ENCODE measurements around the gene PAIP2.
"Not testable (repeated sequence)": the region's sequence is repeated elsewhere in the genome, so short reads cannot be mapped to it uniquely, and the experiment has no call there.

PAIP2 gene

GRCh38 chr5:139385061-139386049 is 43.7 kb downstream of the PAIP2 start:
- Histone ChIP-seq H3K27me3 (replicated peaks in 2 of 5; ENCODE audit: control insufficient read depth in 4 of 5, insufficient read depth in 5 of 5, low read length in 4 of 5) (no peaks in the 10 kb centered on the region), H3K4me1 (ENCODE audit: control extremely low read depth in 1 of 4, control insufficient read depth in 4 of 4, insufficient read depth in 4 of 4, low read length in 3 of 4) (peaks cover 6 to 84% (median 80%) of the 10 kb centered on the region in 4 experiments), H3K27ac (ENCODE audit: insufficient read depth in 1 of 2, low read depth in 1 of 2, low read length in 2 of 2, poor library complexity in 1 of 2, severe bottlenecking in 2 of 2) (peak overlapping the region; percentile 72 to 95), H3K4me3 (ENCODE audit: control insufficient read depth in 1 of 7, extremely low read depth in 1 of 7, insufficient read depth in 4 of 7, low read depth in 2 of 7, low read length in 6 of 7) (peak overlapping the region; percentile 24 to 77 (median 67)), H3K36me3 (ENCODE audit: control insufficient read depth in 4 of 4, insufficient read depth in 4 of 4, low read length in 3 of 4) (peaks cover 0 to 7% (median 0%) of the 10 kb centered on the region in 4 experiments), H3K9me3 (ENCODE audit: control extremely low read depth in 1 of 5, control insufficient read depth in 4 of 5, insufficient read depth in 2 of 5, low read depth in 1 of 5, low read length in 4 of 5) (no peaks in the 10 kb centered on the region)
- 14% methylated on average over 6 of the region's 8 CpGs for WGBS (ENCODE audit: insufficient coverage)
- DNase-seq, result peak in 2 of 3 donors; percentile 51 to 59
- ChIA-PET CTCF (interaction anchor here (0.6 to 7.4 kb wide), 8 partner anchors 10 to 516 kb away, joined by 3 to 48 read pairs (median 6); partner anchors contain the start of gene PAIP2), POLR2A (interaction anchor here (0.5 to 0.7 kb wide), 2 partner anchors 44 to 136 kb away, joined by 3 to 4 read pairs; partner anchors contain the start of gene PAIP2)

GRCh38 chr5:139386050-139386438 is 44.4 kb downstream of the PAIP2 start:
- ChIA-PET CTCF (interaction anchor here (0.6 to 7.4 kb wide), 9 partner anchors 10 to 517 kb away, joined by 3 to 48 read pairs (median 6); partner anchors contain the start of genes PAIP2 and SPATA24), POLR2A (interaction anchor here (0.7 kb wide), 1 partner anchor 44 kb away, joined by 3 read pairs; the partner anchor contains the start of gene PAIP2)
- no peaks in the 10 kb centered on the region for H3K27me3 ChIP-seq (replicated peaks in 2 of 5; ENCODE audit: control insufficient read depth in 4 of 5, insufficient read depth in 5 of 5, low read length in 4 of 5)
- H3K36me3 ChIP-seq (ENCODE audit: control insufficient read depth in 4 of 4, insufficient read depth in 4 of 4, low read length in 3 of 4), result peaks cover 0 to 7% (median 0%) of the 10 kb centered on the region in 4 experiments
- H3K9me3 ChIP-seq (ENCODE audit: control extremely low read depth in 1 of 5, control insufficient read depth in 4 of 5, insufficient read depth in 2 of 5, low read depth in 1 of 5, low read length in 4 of 5), result no peaks in the 10 kb centered on the region
- WGBS (ENCODE audit: insufficient coverage), result no CpG with 5 or more reads among the region's 5 CpGs
- DNase-seq, result no peak
- peak overlapping the region in 1 of 2 experiments; percentile 95 for H3K27ac ChIP-seq (ENCODE audit: insufficient read depth in 1 of 2, low read depth in 1 of 2, low read length in 2 of 2, poor library complexity in 1 of 2, severe bottlenecking in 2 of 2)
- H3K4me1 ChIP-seq (ENCODE audit: control extremely low read depth in 1 of 4, control insufficient read depth in 4 of 4, insufficient read depth in 4 of 4, low read length in 3 of 4), result peaks cover 6 to 91% (median 87%) of the 10 kb centered on the region in 4 experiments
- H3K4me3 ChIP-seq (ENCODE audit: control insufficient read depth in 1 of 7, extremely low read depth in 1 of 7, insufficient read depth in 4 of 7, low read depth in 2 of 7, low read length in 6 of 7), result peak overlapping the region in 1 of 7 experiments; percentile 73

GRCh38 chr5:139386956-139387355 is 45.3 kb downstream of the PAIP2 start:
- WGBS (ENCODE audit: insufficient coverage), result 91% methylated on average over 9 of the region's 10 CpGs
- POLR2A ChIA-PET; H3K36me3 ChIP-seq (ENCODE audit: control insufficient read depth in 4 of 4, insufficient read depth in 4 of 4, low read length in 3 of 4); H3K27me3 ChIP-seq (replicated peaks in 2 of 5; ENCODE audit: control insufficient read depth in 4 of 5, insufficient read depth in 5 of 5, low read length in 4 of 5); DNase-seq; H3K9me3 ChIP-seq (ENCODE audit: control extremely low read depth in 1 of 5, control insufficient read depth in 4 of 5, insufficient read depth in 2 of 5, low read depth in 1 of 5, low read length in 4 of 5): not testable (repeated sequence)
- CTCF ChIA-PET, result interaction anchor here (1.1 to 7.4 kb wide), 7 partner anchors 9 to 116 kb away, joined by 3 to 48 read pairs (median 6); partner anchors contain the start of gene SPATA24
- Histone ChIP-seq H3K27ac (ENCODE audit: insufficient read depth in 1 of 2, low read depth in 1 of 2, low read length in 2 of 2, poor library complexity in 1 of 2, severe bottlenecking in 2 of 2) (peak overlapping the region; percentile 90 to 95), H3K4me1 (ENCODE audit: control extremely low read depth in 1 of 4, control insufficient read depth in 4 of 4, insufficient read depth in 4 of 4, low read length in 3 of 4) (peaks cover 6 to 98% (median 96%) of the 10 kb centered on the region in 4 experiments), H3K4me3 (ENCODE audit: control insufficient read depth in 1 of 7, extremely low read depth in 1 of 7, insufficient read depth in 4 of 7, low read depth in 2 of 7, low read length in 6 of 7) (peak overlapping the region in 1 of 7 experiments; percentile 11)

GRCh38 chr5:139387611-139388197 is 46.0 kb downstream of the PAIP2 start:
- CTCF ChIA-PET, result interaction anchor here (0.6 to 7.4 kb wide), 8 partner anchors 12 to 115 kb away, joined by 3 to 48 read pairs (median 3); partner anchors contain the start of genes PAIP2 and SPATA24
- POLR2A ChIA-PET, result interaction anchor here (1.0 to 1.5 kb wide), 6 partner anchors 14 to 94 kb away, joined by 3 to 11 read pairs (median 4); partner anchors contain the start of genes MATR3 and PAIP2
- H3K9me3 ChIP-seq (ENCODE audit: control extremely low read depth in 1 of 5, control insufficient read depth in 4 of 5, insufficient read depth in 2 of 5, low read depth in 1 of 5, low read length in 4 of 5), result no peaks in the 10 kb centered on the region
- WGBS (ENCODE audit: insufficient coverage), result 4% methylated on average over 8 of the region's 10 CpGs
- H3K27me3 ChIP-seq (replicated peaks in 2 of 5; ENCODE audit: control insufficient read depth in 4 of 5, insufficient read depth in 5 of 5, low read length in 4 of 5), result no peaks in the 10 kb centered on the region
- H3K4me1 ChIP-seq (ENCODE audit: control extremely low read depth in 1 of 4, control insufficient read depth in 4 of 4, insufficient read depth in 4 of 4, low read length in 3 of 4), result peaks cover 6 to 96% (median 94%) of the 10 kb centered on the region in 4 experiments
- peaks cover 0 to 7% (median 0%) of the 10 kb centered on the region in 4 experiments for H3K36me3 ChIP-seq (ENCODE audit: control insufficient read depth in 4 of 4, insufficient read depth in 4 of 4, low read length in 3 of 4)
- peak overlapping the region in 6 of 7 experiments; percentile 39 to 73 (median 66) for H3K4me3 ChIP-seq (ENCODE audit: control insufficient read depth in 1 of 7, extremely low read depth in 1 of 7, insufficient read depth in 4 of 7, low read depth in 2 of 7, low read length in 6 of 7)
- DNase-seq, result no peak
- peak overlapping the region; percentile 90 to 95 for H3K27ac ChIP-seq (ENCODE audit: insufficient read depth in 1 of 2, low read depth in 1 of 2, low read length in 2 of 2, poor library complexity in 1 of 2, severe bottlenecking in 2 of 2)

GRCh38 chr5:139388198-139388821 is 46.7 kb downstream of the PAIP2 start:
- Histone ChIP-seq H3K36me3 (ENCODE audit: control insufficient read depth in 4 of 4, insufficient read depth in 4 of 4, low read length in 3 of 4) (peaks cover 0 to 7% (median 0%) of the 10 kb centered on the region in 4 experiments), H3K4me3 (ENCODE audit: control insufficient read depth in 1 of 7, extremely low read depth in 1 of 7, insufficient read depth in 4 of 7, low read depth in 2 of 7, low read length in 6 of 7) (peak overlapping the region in 6 of 7 experiments; percentile 39 to 73 (median 66)), H3K9me3 (ENCODE audit: control extremely low read depth in 1 of 5, control insufficient read depth in 4 of 5, insufficient read depth in 2 of 5, low read depth in 1 of 5, low read length in 4 of 5) (no peaks in the 10 kb centered on the region), H3K27ac (ENCODE audit: insufficient read depth in 1 of 2, low read depth in 1 of 2, low read length in 2 of 2, poor library complexity in 1 of 2, severe bottlenecking in 2 of 2) (peak overlapping the region; percentile 90 to 95), H3K4me1 (ENCODE audit: control extremely low read depth in 1 of 4, control insufficient read depth in 4 of 4, insufficient read depth in 4 of 4, low read length in 3 of 4) (peaks cover 6 to 96% (median 92%) of the 10 kb centered on the region in 4 experiments), H3K27me3 (replicated peaks in 2 of 5; ENCODE audit: control insufficient read depth in 4 of 5, insufficient read depth in 5 of 5, low read length in 4 of 5) (no peaks in the 10 kb centered on the region)
- CTCF ChIA-PET, result interaction anchor here (0.9 to 7.4 kb wide), 6 partner anchors 13 to 115 kb away, joined by 3 to 48 read pairs (median 8); partner anchors contain the start of genes PAIP2 and SPATA24
- DNase-seq, result peak; percentile 78 to 94 (median 94)
- 0% methylated on average over 6 of the region's 8 CpGs for WGBS (ENCODE audit: insufficient coverage)
- POLR2A ChIA-PET, result interaction anchor here (0.6 to 1.5 kb wide), 9 partner anchors 9 to 94 kb away, joined by 3 to 11 read pairs (median 4); partner anchors contain the start of genes MATR3, PAIP2 and STING1

Measured in common myeloid progenitor, CD34-positive (primary cell).